ENCODE measurements around the gene LRIG2.
A peak's percentile ranks its signal among the peaks of the same experiment; 100 is the strongest.
"Not testable (repeated sequence)": the region's sequence is repeated elsewhere in the genome, so short reads cannot be mapped to it uniquely, and the experiment has no call there.

The LRIG2 gene

GRCh38 chr1:113072141-113072756 lies 749 bp upstream of the LRIG2 start:
- DNase-seq = no peak

GRCh38 chr1:113073479-113073950 lies 517 bp downstream of the LRIG2 start:
- no peak for DNase-seq

- no peak for DNase-seq
Observed at GRCh38 chr1:113074237-113074636, 1.2 kb downstream of the LRIG2 start.

GRCh38 chr1:113077978-113078377 lies 5.0 kb downstream of the LRIG2 start:
- not testable (repeated sequence) for DNase-seq

- peak; percentile 47 for DNase-seq
Observed at GRCh38 chr1:113086541-113086940, 13.5 kb downstream of the LRIG2 start.

GRCh38 chr1:113088972-113089371 lies 16.0 kb downstream of the LRIG2 start:
- no peak for DNase-seq

- no peak for DNase-seq
Observed at GRCh38 chr1:113090051-113090450, 17.1 kb downstream of the LRIG2 start.

- no peak for DNase-seq
Observed at GRCh38 chr1:113091988-113092594, 19.1 kb downstream of the LRIG2 start.

GRCh38 chr1:113094506-113094905 lies 21.5 kb downstream of the LRIG2 start:
- DNase-seq = no peak

- DNase-seq = no peak
Observed at GRCh38 chr1:113095790-113096455, 22.9 kb downstream of the LRIG2 start.

GRCh38 chr1:113096493-113096892 lies 23.5 kb downstream of the LRIG2 start:
- no peak for DNase-seq

GRCh38 chr1:113101588-113101987 lies 28.6 kb downstream of the LRIG2 start:
- no peak for DNase-seq

GRCh38 chr1:113103048-113103447 lies 30.1 kb downstream of the LRIG2 start:
- no peak for DNase-seq

GRCh38 chr1:113103977-113104376 lies 31.0 kb downstream of the LRIG2 start:
- no peak for DNase-seq

GRCh38 chr1:113106910-113107309 lies 33.9 kb downstream of the LRIG2 start:
- DNase-seq = no peak

GRCh38 chr1:113109908-113110554 lies 37.0 kb downstream of the LRIG2 start:
- no peak for DNase-seq

- no peak for DNase-seq
Observed at GRCh38 chr1:113118266-113118665, 45.3 kb downstream of the LRIG2 start.

GRCh38 chr1:113123737-113124136 lies 50.7 kb downstream of the LRIG2 start:
- no peak for DNase-seq

GRCh38 chr1:113124366-113124765 lies 51.4 kb downstream of the LRIG2 start:
- DNase-seq = no peak

GRCh38 chr1:113125517-113125916 lies 52.5 kb downstream of the LRIG2 start:
- DNase-seq = no peak

GRCh38 chr1:113126207-113126606 lies 53.2 kb downstream of the LRIG2 start:
- DNase-seq = no peak

- no peak for DNase-seq
Observed at GRCh38 chr1:113128116-113128515, 55.1 kb downstream of the LRIG2 start.

- DNase-seq = no peak
Observed at GRCh38 chr1:113129529-113130185, 56.7 kb downstream of the LRIG2 start.

All from eye (tissue), 1 donor.